HG03432 (cell line): ENCODE results near the gene UNC13D.
"Not testable (repeated sequence)": the region's sequence is repeated elsewhere in the genome, so short reads cannot be mapped to it uniquely, and the experiment has no call there.

Source experiments
- ATAC-seq: cut with Tn5 transposase; IDR thresholded peaks from one replicate; pipeline ENCODE4 v1.9.1; 2021; ENCODE audit warnings: mild to moderate bottlenecking, moderate library complexity; ENCODE audit not compliant: unreplicated experiment

Gene UNC13D

DNA sequence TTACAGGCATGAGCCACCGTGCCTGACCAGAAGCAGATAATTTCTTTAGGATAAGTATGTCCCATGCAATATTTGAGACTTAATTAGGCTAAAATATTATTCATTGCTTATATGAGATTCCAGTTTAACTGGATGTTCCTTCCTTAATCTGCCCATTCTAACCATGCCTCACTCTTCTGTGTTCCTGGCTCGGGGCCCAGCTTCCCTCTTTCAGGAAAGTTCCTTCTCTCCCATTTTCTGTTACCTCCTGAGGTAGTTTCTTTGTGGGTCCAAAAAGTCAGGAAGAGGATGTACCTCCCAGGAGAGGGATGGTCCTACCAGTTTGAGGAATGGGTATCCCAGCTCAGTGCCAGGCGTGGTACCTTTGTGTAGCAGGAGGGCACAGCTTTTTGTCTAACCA, 36.3 kb downstream of the UNC13D start:
- ATAC-seq, result no peak

DNA sequence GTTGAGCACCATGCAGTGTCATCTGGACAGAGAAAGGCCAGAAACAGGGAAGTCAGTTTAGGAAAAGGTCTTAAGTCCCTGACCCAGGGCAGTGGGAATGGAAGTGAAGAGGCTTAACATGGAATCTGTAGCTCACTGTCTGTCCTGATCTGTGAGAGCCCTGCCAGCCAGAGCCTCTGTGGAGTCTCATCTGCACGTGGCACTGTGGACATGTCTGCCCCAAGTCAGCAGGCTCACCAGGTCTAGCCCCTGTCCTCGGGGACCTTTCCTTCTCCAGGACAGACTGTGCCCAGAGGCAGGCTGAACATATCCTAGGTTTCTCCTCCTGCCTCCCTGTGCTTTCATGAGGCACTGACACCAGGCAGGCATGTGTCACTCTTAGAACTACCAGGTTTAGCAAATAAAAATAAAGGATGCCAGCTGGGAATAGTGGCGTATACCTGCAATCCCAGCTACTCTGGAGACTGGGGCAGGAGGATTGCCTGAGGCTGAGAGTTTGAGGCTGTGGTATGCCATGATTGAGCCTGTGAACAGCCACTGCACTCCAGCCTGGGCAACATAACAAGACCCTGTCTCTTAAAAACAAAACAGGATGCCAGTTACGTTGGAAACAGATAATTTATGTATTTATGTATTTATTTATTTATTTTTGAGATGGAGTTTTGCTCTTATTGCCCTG, 37.2 kb downstream of the UNC13D start:
- ATAC-seq, result no peak

- no peak for ATAC-seq
Observed at GRCh38 chr17:75803883-75804282, 40.3 kb downstream of the UNC13D start.

- ATAC-seq, result no peak
Observed at GRCh38 chr17:75799402-75799801, 44.8 kb downstream of the UNC13D start.

DNA sequence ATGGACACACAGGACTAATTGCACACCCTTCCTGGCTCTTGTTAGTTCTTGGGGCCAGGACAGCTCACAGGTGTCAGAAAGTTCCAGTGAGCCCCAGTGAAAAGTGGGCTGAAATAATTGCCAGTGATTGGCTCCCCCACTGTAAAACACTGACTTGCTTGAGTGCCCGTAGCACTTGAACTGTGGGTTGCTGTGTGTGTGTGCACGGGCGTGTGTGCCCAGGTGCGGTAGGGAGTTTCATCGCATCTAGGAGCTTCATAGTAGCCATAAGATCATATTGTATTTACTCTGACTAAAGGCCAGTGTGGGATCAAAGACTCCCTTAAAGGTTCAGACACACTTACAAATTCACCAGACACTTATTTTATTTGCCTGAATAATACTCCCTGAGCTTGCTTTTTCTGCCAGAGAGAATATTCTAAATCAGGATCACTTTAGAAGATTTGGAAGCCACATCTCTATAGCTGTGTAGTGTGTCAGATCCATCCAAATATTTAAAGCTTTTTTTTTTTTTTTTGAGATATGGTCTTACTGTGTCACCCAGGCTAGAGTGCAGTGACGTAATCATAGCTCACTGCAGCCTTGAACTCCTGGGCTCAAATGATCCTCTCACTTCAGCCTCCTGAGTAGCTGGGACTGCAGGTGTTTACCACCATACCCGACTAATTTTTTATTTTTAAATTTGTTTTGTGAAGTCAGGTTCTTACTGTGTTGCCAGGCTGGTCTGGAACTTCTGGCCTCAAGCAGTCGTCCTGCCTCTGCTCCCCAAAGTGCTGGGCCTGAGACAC, 48.2 kb downstream of the UNC13D start:
- no peak for ATAC-seq

GRCh38 chr17:75793460-75793859, 50.7 kb downstream of the UNC13D start:
- no peak for ATAC-seq

DNA sequence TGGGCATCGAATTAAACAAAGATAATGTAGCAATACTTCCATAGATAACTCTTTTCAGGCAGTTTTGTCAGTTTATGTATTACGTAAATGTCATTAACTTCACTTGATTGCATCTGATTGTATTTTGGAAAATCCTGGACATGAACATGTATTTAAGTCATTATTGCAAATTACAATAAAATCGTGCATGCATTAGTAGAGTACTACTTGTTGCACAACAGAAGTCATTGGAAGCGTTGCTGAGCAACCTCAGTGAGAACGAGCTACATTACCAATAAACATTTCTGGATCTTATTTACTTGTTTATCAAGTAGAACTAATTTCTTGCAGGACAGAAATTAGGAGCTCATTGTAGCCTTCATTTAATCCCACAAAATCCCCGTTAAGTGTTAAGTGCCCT, 53.0 kb downstream of the UNC13D start:
- no peak for ATAC-seq

- peak; percentile 68 for ATAC-seq
Observed at GRCh38 chr17:75785016-75785890, 59.0 kb downstream of the UNC13D start.

GRCh38 chr17:75784473-75785015, 59.7 kb downstream of the UNC13D start, which contains the start of gene UNK:
Gene UNK (plus strand): TSS chr17:75784806. CDS start chr17:75784881, 75 bp downstream.
- peak; percentile 63 for ATAC-seq

GRCh38 chr17:75783803-75784472, 60.3 kb downstream of the UNC13D start:
- peak; percentile 0 for ATAC-seq

DNA sequence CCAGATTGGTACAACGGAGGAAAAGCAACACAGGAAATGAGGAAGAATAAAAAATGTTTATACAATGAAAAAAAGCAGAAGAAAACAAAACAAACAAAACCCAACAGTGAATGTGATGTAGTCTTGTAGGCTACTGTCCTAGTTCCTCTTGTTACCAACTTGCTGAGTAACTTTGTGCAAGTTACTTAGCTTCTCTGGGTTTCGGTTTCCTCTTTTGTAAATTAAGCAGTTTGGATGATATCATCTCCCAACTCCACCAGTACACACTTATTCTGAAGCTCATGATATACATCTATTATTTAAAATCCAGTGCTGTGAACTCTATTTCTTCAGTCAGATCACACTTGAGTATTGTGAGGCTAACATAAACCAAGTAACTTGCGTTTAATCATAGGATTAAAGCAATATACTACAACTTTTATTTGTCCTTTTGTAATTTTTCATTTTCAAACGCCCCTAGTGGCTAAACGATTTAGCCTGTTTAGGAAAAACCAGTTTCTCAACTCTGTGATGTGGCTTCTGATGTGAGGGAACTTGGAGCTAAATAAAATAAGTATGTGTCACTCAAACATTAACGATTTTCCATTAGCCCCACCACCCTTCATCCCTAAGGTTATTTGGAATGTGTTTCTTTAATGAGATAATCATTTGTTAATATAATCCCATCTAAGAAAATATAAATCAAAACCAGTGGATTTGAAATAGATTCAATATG, 61.0 kb downstream of the UNC13D start:
- ATAC-seq, result no peak

GRCh38 chr17:75779987-75780889, 64.0 kb downstream of the UNC13D start:
- ATAC-seq, result no peak

GRCh38 chr17:75779250-75779986, 64.8 kb downstream of the UNC13D start:
- peak; percentile 60 for ATAC-seq

DNA sequence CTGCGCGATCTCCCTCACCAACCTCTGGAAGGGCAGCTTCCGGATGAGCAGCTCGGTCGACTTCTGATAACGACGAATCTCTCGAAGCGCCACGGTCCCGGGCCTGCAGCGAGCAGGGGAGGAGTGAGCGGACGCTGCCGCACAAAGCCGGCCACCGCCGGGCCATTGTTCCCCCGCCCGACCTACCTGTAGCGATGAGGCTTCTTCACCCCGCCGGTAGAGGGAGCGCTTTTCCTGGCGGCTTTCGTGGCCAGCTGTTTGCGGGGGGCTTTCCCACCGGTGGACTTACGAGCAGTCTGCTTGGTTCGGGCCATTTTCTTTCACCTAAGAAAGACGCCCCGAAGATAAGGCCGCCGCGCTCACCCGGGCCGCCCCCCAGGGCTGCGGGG, 65.3 kb downstream of the UNC13D start:
- peak; percentile 15 for ATAC-seq

GRCh38 chr17:75778066-75778860, 65.9 kb downstream of the UNC13D start:
- ATAC-seq, result not testable (repeated sequence)

DNA sequence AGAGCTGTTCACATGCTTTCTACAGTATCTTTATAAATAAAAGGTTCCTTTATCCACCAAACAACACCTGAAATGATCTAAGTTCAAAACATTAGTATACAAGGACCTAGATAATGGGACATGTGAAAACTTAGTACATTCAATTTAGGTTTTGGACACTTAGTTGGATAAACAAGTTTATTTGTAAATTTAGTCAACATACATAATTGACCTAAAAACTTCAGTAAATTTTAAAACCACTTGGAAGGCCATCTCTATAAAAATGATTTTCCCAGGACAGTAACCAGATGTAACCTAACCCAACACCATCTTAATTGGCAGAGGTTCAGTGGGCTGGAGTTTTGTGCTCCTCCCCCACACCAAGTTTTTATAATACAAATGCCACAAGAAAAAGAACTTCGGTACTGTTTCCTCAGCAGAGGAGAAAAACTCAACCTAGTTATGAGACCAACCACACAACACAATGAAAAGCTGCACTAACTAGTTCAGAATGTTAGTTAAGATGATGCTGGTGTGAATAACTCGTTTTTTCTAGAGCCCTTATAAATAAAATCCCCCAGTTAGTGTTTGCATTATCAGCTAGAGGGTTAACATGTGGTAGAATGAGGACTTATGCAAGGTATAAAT, 66.8 kb downstream of the UNC13D start:
- ATAC-seq, result no peak
